ENCODE measurements around the gene SLC44A1. TPM values are rescaled to one million over a fixed set of nuclear protein-coding genes. Genes with fewer than 3 reads are reported as not detected.

Gene SLC44A1
- polyA plus RNA-seq, 1 of the 3 experiments (the other 2 are of a cell fraction), result 4.5 TPM

DNA sequence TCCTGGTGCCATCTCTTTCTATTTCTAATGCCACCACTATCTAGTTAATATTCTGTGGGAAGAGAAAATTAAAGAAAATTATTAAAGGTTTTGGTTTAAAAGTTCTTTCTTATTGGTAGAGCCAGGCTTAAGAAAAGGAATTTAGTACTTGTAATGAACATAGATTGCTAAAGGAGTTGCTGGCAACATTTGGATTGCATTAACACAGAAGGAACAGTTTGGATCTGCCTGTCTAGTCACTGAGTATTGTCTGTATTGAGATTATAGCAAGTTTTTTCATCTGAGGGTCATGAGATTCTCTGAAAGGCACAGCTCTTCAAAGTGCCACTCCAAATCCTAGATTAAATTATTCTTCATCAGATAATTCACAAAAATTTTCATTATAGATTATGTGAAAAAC is 235.4 kb downstream of the SLC44A1 start:
- no peak overlapping the region for H2AFZ ChIP-seq (ENCODE audit: low read depth)
- peaks cover 8 to 15% of the 10 kb centered on the region in 2 experiments for H3K36me3 ChIP-seq (replicated peaks in 1 of 2; ENCODE audit: control insufficient read depth in 1 of 2, insufficient read depth in 2 of 2, low read length in 1 of 2)
- no peak overlapping the region for H3K9ac ChIP-seq
- no peak overlapping the region for H3K4me2 ChIP-seq
- no peaks in the 10 kb centered on the region for H3K27me3 ChIP-seq (ENCODE audit: insufficient read depth)
- H3F3A ChIP-seq (replicated peaks; ENCODE audit: insufficient read depth), result peaks cover 3% of the 10 kb centered on the region
- ChIA-PET CTCF (interaction anchor here (1.4 kb wide), 1 partner anchor 239 kb away, joined by 3 read pairs; no protein-coding TSS in a partner anchor), POLR2A (no interaction called here)
- H3K4me3 ChIP-seq (ENCODE audit: low read depth in 2 of 2, low read length in 1 of 2), result no peak overlapping the region
- H3K79me2 ChIP-seq (ENCODE audit: insufficient read depth), result peaks cover 37% of the 10 kb centered on the region; the same call in 1 of the 2 replicates
- no peaks in the 10 kb centered on the region for H3K9me3 ChIP-seq
- no peaks in the 10 kb centered on the region for H3K9me2 ChIP-seq
- H4K20me1 ChIP-seq (ENCODE audit: insufficient read depth), result no peaks in the 10 kb centered on the region
- H3K4me1 ChIP-seq (ENCODE audit: control insufficient read depth in 1 of 2, insufficient read depth in 2 of 2, low read depth in 1 of 2, low read length in 1 of 2), result no peaks in the 10 kb centered on the region; a peak in 1 of 4 replicates
- TF ChIP-seq FOSL2 (IDR thresholded peaks at IDR 0.05; ENCODE audit: borderline replicate concordance, low read depth), result no peak
- TF ChIP-seq USF1 (IDR thresholded peaks at IDR 0.05; ENCODE audit: borderline replicate concordance, low read depth), result no peak
- no peak for TF ChIP-seq CTCF (IDR thresholded peaks at IDR 0.05)
- TF ChIP-seq, protein P1, sequence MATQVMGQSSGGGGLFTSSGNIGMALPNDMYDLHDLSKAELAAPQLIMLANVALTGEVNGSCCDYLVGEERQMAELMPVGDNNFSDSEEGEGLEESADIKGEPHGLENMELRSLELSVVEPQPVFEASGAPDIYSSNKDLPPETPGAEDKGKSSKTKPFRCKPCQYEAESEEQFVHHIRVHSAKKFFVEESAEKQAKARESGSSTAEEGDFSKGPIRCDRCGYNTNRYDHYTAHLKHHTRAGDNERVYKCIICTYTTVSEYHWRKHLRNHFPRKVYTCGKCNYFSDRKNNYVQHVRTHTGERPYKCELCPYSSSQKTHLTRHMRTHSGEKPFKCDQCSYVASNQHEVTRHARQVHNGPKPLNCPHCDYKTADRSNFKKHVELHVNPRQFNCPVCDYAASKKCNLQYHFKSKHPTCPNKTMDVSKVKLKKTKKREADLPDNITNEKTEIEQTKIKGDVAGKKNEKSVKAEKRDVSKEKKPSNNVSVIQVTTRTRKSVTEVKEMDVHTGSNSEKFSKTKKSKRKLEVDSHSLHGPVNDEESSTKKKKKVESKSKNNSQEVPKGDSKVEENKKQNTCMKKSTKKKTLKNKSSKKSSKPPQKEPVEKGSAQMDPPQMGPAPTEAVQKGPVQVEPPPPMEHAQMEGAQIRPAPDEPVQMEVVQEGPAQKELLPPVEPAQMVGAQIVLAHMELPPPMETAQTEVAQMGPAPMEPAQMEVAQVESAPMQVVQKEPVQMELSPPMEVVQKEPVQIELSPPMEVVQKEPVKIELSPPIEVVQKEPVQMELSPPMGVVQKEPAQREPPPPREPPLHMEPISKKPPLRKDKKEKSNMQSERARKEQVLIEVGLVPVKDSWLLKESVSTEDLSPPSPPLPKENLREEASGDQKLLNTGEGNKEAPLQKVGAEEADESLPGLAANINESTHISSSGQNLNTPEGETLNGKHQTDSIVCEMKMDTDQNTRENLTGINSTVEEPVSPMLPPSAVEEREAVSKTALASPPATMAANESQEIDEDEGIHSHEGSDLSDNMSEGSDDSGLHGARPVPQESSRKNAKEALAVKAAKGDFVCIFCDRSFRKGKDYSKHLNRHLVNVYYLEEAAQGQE (IDR thresholded peaks at IDR 0.05; ENCODE audit: low read depth, low read length), result no peak
- no peak for TF ChIP-seq NRF1 (IDR thresholded peaks at IDR 0.05; ENCODE audit: low read depth, low read length)
- TF ChIP-seq POLR2AphosphoS5 (IDR thresholded peaks at IDR 0.05; ENCODE audit: low read depth, low read length), result no peak
- no peak for TF ChIP-seq NFIC (IDR thresholded peaks at IDR 0.05; ENCODE audit: borderline replicate concordance)
- no peak for TF ChIP-seq SIN3A (IDR thresholded peaks at IDR 0.05; ENCODE audit: borderline replicate concordance, low read depth, low read length)
- TF ChIP-seq USF2 (IDR thresholded peaks at IDR 0.05; ENCODE audit: borderline replicate concordance, low read depth, low read length), result no peak
- TF ChIP-seq ZBTB33 (IDR thresholded peaks at IDR 0.05; ENCODE audit: borderline replicate concordance, low read depth), result no peak
- no peak for TF ChIP-seq MEF2A (IDR thresholded peaks at IDR 0.05; ENCODE audit: borderline replicate concordance, low read depth)
- no peak for TF ChIP-seq MXI1 (IDR thresholded peaks at IDR 0.05; ENCODE audit: low read depth, low read length)
- TF ChIP-seq FOXJ3 (CRISPR knock-in tag; IDR thresholded peaks at IDR 0.05), result no peak
- TF ChIP-seq YY1 (IDR thresholded peaks at IDR 0.05; ENCODE audit: low read depth), result no peak
- TF ChIP-seq GATA2 (CRISPR knock-in tag; IDR thresholded peaks at IDR 0.05), result no peak
- TF ChIP-seq, protein P2, sequence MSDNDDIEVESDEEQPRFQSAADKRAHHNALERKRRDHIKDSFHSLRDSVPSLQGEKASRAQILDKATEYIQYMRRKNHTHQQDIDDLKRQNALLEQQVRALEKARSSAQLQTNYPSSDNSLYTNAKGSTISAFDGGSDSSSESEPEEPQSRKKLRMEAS (IDR thresholded peaks at IDR 0.05; ENCODE audit: low read depth), result no peak
- no peak for TF ChIP-seq TEAD4 (IDR thresholded peaks at IDR 0.05; ENCODE audit: borderline replicate concordance, insufficient read depth)
- TF ChIP-seq ELF1 (IDR thresholded peaks at IDR 0.05), result no peak
- no peak for TF ChIP-seq TCF12 (IDR thresholded peaks at IDR 0.05)
- DNase-seq, result no peak
- H3K27ac ChIP-seq (ENCODE audit: low read depth in 2 of 2, low read length in 1 of 2), result no peak overlapping the region
